Stimulated activated naive CD4-positive, alpha-beta T cell treated with Interleukin-2 at 50 U/mL for 16 hours (primary cell): ENCODE measurements around the gene RPL41.
"Not testable (repeated sequence)": the region's sequence is repeated elsewhere in the genome, so short reads cannot be mapped to it uniquely, and the experiment has no call there.

Experiments
- DNase-seq: peaks from one replicate; lab custom pipeline; 2025; lab: John Stamatoyannopoulos, UW

Gene RPL41

DNA sequence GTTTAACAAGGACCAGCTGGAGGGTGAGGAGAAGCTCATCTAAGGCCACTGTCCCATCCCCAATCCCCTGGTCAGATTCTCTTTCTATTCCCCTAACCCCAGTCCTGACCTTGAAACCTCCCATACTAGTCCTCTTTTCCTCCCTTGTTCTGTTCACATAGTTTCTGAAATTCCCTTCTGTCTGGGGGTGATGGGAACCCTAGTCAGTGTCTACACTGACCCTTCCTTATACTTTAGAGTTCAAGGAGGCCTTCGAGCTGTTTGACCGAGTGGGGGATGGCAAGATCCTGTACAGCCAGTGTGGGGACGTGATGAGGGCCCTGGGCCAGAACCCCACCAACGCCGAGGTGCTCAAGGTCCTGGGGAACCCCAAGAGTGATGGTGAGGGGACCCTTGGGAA is 38.4 kb downstream of the RPL41 start:
- DNase-seq = no peak

- no peak for DNase-seq
Observed at GRCh38 chr12:56155256-56155845, 38.9 kb downstream of the RPL41 start.

DNA sequence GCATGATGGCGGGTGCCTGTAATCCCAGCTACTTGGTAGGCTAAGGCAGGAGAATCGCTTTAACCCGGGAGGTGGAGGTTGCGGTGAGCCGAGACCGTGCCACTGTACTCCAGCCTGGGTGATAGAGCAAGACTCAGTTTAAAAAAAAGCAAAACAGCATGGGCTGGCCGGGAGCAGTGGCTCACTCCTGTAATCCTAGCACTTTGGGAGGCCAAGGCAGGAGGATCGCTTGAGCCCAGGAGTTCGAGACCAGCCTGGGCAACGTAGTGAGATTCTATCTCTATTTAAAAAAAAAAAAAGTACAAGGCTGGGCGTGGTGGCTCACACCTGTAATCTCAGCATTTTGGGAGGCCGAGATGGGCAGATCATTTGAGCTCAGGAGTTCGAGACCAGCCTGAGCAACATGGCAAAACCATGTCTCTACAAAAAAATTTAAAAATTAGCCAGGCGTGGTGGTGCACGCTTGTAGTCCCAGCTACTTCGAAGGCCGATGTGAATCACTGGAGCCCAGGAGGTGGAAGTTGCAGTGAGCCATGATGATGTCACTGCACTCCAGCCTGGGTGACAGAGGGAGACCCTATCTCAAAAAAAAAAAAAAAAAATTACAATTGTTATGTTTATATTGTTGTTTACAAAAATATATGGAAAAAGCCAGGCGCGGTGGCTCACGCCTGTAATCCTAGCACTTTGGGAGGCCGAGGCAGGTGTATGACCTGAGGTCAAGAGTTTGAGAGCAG is 40.2 kb downstream of the RPL41 start:
- DNase-seq = not testable (repeated sequence)

- DNase-seq = peak; percentile 54
Observed at GRCh38 chr12:56157201-56158028, 41.0 kb downstream of the RPL41 start.

- DNase-seq = peak; percentile 89
Observed at GRCh38 chr12:56158029-56158925, 41.8 kb downstream of the RPL41 start, which contains the start of gene MYL6. Gene MYL6 (plus strand): TSS chr12:56158359. CDS start chr12:56158402, 43 bp downstream.

DNA sequence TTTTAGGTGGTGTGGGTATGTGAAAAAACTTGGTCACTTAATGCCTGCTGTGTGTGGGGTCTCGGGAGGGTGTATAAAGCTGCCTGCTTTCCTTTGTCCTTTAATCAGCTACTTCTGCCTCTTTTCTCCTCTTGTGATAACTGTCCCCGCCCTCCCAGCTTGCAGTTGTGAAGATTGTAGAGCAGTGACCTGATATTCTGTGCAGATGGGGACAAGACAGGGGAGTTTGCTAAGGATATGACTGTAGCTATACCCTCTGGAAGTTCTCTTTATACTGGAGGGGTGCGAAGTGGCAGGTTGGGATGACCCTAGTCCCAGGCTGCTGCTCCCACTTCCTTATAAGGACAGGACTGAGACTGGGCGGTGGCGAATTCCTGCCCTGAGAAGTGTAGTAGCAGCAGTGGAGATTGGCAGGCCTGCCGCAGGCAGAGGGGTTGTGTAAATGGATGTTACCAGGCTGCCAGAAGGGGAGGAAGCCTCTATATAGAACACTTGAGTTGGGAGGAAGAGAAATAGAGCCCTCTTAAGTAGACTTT is 42.6 kb downstream of the RPL41 start:
- DNase-seq = no peak

- DNase-seq = no peak
Observed at GRCh38 chr12:56159482-56160192, 43.2 kb downstream of the RPL41 start.

GRCh38 chr12:56160193-56160763 is 43.8 kb downstream of the RPL41 start:
- peak; percentile 45 for DNase-seq

- DNase-seq = no peak
Observed at GRCh38 chr12:56160894-56161689, 44.7 kb downstream of the RPL41 start.

- DNase-seq = no peak
Observed at GRCh38 chr12:56161690-56162351, 45.4 kb downstream of the RPL41 start.

GRCh38 chr12:56162468-56163290 is 46.2 kb downstream of the RPL41 start:
- no peak for DNase-seq

GRCh38 chr12:56163533-56164344 is 47.3 kb downstream of the RPL41 start:
- DNase-seq = no peak

GRCh38 chr12:56164345-56164729 is 47.9 kb downstream of the RPL41 start:
- DNase-seq = no peak

GRCh38 chr12:56165369-56165768 is 48.9 kb downstream of the RPL41 start:
- DNase-seq = no peak
